ENCODE data around the gene ALDH8A1.

DNA sequence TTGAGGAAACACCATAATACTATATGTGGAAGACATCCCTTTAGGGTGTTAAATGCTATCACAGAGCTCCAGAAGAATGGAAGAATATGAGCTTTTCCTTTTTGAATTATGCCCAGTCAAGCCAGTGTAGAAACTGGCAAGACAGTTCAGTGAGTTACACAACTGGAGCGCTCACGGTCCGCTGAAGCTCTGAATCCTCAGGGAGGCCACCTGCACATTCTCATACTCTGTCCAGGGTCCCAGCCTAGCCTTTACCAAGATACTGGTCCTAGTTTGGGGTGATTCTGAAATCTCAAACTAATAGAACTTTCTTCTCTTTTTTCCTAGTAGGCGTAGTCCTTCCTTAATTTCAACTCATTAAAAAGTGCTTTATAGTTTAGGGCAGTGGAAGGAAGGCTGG, 51.3 kb downstream of the ALDH8A1 start:
- TF ChIP-seq POLR2A (IDR thresholded peaks at IDR 0.05): no peak
- TF ChIP-seq, protein P1, sequence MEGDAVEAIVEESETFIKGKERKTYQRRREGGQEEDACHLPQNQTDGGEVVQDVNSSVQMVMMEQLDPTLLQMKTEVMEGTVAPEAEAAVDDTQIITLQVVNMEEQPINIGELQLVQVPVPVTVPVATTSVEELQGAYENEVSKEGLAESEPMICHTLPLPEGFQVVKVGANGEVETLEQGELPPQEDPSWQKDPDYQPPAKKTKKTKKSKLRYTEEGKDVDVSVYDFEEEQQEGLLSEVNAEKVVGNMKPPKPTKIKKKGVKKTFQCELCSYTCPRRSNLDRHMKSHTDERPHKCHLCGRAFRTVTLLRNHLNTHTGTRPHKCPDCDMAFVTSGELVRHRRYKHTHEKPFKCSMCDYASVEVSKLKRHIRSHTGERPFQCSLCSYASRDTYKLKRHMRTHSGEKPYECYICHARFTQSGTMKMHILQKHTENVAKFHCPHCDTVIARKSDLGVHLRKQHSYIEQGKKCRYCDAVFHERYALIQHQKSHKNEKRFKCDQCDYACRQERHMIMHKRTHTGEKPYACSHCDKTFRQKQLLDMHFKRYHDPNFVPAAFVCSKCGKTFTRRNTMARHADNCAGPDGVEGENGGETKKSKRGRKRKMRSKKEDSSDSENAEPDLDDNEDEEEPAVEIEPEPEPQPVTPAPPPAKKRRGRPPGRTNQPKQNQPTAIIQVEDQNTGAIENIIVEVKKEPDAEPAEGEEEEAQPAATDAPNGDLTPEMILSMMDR (IDR thresholded peaks at IDR 0.05): no peak
- TF ChIP-seq POLR2AphosphoS5 (IDR thresholded peaks at IDR 0.05): no peak
- TF ChIP-seq EP300 (IDR thresholded peaks at IDR 0.05): no peak
